GM18951 (cell line): Measurements from ENCODE around the gene HYDIN.

Experiments
- POLR2A ChIP-seq: IDR thresholded peaks from 4 replicates; pipeline ENCODE4 v1.6.1; 2011; ENCODE audit warnings: mild to moderate bottlenecking; ENCODE audit not compliant: insufficient read length, insufficient read depth; ENCODE audit errors: extremely low read depth
- in situ Hi-C: fragments of 300-500 bp; cut with MboI; formaldehyde crosslinking; loops from one replicate; pipeline ENCODE4 v1.12.0; 2022; ENCODE audit warnings: low sequenced_read_pairs, mixed read lengths, inconsistent platforms; ENCODE audit not compliant: unreplicated experiment

HYDIN gene

GRCh38 chr16:70766176-70766575 lies 464.3 kb downstream of the HYDIN start:
- in situ Hi-C loops = no loop called here
- no peak for TF ChIP-seq POLR2A

- TF ChIP-seq POLR2A = no peak
- in situ Hi-C loops = no loop called here
Measured at GRCh38 chr16:70765491-70765890, 465.0 kb downstream of the HYDIN start.

- no peak for TF ChIP-seq POLR2A
Measured at GRCh38 chr16:70764632-70765031, 465.9 kb downstream of the HYDIN start.

GRCh38 chr16:70760221-70760620 lies 470.3 kb downstream of the HYDIN start:
- in situ Hi-C loops = no loop called here
- TF ChIP-seq POLR2A = no peak

More at GRCh38 chr16:70764632-70765031, 465.9 kb downstream of the HYDIN start:
- in situ Hi-C loops = no loop called here

DNA sequence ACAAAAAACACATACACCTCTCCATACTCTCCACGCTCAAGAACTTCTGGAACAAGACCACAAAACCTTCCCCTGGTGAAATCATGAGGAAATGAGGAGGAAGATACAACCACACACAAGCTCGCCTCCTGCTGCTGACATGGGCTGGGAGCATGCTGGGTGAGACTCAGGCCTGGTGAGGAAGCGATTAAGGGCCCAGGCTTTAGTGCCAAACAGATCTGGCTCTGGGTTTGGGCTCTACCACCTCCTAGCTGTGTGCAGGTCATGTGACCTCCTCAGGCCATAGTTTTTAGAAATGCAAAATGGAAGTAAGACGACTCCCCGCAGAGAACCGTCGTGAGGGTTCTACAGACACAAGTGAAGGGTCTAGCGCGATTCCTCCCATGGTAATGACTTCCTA lies 470.9 kb downstream of the HYDIN start:
- TF ChIP-seq POLR2A = no peak
- in situ Hi-C loops = no loop called here

GRCh38 chr16:70758786-70759185 lies 471.7 kb downstream of the HYDIN start:
- in situ Hi-C loops = no loop called here
- TF ChIP-seq POLR2A = no peak
